HG03469 (cell line): ENCODE data around the gene SAPCD2.

Experiments
- ATAC-seq: cut with Tn5 transposase; IDR thresholded peaks from one replicate; pipeline ENCODE4 v1.9.1; 2021; ENCODE audit warnings: mild to moderate bottlenecking, moderate library complexity, moderate number of reproducible peaks; ENCODE audit not compliant: unreplicated experiment

Gene SAPCD2

DNA sequence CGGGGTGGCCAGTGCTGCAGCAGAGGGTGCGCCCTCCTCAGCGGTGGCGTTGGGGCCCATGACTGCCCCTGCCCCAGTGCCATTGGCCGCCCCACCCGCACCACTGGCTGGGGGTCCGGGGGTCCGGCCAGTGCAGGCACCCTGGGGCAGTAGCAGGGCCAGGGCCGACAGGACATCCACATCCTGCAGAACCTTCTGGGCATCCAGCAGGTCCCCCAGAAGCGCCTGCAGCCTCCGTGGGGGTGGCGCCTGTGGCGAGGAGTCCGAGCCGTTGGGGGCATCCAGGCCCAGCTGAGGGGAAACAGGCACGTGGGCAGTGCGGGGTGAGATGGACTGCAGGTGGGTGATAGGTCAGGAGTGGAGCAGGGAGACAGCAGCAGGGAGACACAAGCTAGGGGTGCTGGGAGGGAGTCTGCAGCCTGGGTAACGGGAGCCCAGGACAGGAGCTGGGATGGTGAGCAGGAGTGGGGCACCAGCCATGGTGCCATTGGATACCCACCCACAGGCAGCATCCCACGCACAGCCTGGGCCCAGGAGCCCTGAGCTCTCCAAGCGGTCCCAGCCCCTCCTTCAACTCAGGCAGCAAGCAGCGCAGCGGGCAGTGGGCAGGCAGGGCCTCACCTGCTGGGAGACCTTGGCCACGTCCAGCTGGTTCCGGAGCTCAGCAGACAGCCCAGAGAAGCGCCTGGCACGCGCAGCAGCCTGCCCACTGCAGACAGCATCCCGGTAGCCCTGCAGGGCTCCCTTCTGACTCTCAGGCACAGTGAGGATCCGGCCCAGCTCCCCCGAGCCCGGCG is 49.4 kb downstream of the SAPCD2 start:
- no peak for ATAC-seq

DNA sequence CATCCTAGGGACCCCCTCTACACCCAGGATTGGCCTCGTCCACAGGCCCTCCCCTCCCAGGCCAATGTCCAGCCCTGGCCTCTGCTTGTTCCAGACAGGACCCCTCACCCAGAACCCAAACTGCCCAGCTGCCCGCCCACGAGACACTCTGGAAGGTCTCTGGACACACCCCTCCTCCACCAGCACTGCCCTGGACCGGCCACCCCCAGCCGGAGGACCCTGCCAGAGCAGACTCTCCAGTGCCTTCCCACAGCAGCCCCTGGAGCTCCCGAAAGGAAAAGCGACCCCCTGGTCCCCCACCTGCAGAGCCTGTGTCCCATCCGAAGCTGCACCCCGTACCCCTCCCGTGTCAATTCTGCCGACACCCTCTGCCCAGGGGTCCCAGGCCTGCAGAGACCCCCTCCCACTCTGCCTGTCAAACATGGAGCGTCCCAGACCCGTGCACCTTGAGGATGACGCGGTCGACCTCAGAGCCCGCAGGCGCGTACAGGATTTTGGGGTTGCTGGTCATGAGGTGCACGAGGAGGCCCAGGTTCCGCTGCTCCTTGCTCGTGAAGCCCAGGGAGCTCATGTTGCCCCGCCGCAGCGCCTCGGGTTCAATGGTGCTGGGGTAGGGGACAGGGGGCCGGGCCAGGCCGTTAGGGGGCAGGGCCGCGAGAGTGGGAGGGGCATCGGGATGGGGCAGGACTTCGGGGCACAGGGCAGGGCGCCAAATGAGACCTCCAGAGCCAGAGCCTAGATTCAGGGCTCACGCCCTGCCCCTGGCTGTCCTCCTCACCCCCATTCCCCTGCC is 50.3 kb downstream of the SAPCD2 start:
- ATAC-seq, result no peak

DNA sequence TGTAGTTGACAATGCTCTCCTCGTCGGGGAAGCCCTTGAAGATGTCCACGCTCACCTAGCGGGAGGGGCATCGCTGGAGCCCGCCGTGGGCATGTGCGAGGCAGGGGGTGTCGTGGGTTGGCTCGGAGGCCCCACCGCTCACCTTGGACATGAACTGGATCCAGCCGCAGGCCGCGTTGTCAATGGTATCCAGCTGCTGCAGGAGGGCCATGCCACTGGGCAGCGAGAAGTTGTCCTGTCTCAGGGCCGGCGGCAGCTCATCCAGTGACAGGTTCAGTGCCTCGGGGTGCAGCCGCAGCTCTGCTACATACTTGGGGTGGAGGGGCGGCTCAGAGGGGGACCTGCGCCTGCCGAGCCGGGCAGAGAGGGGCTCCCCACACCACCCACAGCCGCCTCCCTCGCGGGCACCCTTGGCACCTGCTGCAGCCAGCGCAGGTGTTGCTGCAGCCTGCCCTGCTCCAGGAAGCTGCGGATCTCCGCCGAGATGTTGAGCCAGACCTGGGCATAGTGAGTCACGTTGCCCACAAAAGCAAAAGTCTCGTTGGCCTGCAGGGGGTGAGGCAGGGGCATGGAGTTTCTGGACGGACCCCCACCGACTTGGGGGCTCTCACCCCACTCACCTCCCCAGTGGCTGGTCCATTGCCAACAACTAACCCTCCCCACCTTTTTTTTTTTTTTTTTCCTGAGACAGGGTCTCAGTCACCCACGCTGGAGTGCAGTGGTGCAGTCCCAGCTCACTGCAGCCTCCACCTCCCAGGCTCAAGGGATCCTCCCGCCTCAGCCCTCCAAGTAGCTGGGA is 51.4 kb downstream of the SAPCD2 start:
- ATAC-seq, result no peak

DNA sequence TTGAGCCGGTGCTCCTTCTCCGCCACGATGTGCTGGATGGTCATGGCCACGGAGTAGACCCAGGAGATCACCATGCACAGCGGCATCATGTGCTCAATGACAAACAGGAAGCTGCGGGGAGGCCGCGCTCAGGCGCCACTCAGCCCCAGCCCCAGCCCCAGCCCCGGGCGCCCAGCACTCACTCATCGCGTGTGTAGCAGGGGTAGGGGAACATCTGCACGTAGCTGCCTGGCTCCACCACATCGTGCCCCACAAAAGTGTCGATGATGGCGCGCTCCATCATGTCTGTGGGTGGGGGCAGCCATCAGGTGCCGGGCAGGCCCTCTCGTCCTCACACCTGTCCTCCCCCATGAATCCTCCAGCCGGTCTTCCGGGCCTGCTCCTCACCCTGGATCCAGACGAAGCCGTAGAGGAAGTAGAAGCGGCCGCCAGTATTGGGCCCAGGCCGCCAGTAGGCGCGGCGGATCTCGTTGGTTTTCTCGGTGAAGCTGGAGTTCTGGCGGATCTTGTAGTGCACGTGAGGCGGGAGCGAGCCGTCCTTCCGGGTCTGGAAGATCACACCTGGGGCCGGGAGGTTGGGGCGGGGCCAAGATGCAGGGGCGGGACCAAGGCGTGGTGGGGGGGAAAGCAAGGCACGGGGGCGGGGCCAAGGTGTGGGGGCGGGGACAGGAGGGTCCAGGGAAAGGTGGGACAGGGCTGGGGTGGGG is 52.4 kb downstream of the SAPCD2 start:
- ATAC-seq, result no peak

DNA sequence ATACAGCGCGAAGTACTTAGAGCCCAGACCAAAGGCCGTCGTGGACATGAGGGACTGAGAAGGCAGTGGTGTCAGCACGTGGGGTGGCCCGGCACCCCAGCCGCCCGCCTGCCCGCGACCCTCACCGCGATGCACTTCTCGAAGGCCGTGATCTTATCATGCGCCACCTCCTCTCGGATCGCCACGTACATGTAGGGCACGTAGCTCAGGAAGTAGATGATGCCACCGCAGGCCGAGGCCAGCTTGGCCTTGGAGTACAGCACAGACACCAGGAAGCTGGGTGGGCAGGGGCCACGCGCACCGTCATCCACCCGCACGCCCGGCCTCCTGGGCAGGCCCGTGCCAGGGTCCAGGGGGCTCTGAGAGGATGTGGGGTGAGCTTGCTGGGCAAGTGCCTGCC is 53.3 kb downstream of the SAPCD2 start:
- no peak for ATAC-seq

DNA sequence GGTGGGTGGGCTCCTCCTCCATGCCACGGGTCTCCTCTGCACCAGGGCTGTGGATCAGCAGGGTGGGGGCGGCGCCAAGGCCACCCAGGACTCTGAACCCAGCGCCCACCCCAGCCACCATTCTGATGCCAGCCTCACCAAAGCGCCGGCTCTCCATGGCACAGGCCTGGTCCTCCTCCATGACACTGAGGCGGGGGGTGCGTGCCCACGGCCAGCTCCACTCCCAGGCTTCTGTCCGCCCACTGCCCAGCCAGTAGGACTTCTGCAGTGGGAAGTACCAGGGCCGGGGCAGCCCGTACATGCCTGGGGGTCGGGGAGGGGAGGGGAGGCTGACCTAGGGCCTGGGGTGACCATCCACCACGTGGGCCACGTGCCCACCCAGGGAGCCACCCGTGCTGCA is 53.9 kb downstream of the SAPCD2 start:
- no peak for ATAC-seq

DNA sequence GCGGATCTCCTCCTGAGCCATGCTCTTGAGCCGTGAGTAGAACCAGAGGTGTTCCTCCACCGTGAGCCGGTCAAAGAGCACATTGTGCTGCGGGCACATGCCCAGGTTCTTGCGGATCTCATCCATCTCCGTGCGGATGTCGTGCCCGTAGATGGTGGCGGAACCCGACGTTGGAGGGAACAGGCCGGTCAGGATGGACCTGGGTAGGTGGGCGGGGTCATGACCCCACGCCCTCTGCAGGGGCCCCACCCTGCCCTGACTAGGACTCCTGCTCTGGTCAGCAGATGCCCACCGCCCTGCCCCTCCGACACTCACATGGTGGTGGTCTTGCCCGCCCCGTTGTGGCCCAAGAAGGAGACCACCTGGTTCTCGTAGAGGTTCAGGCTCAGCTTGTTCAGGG is 54.4 kb downstream of the SAPCD2 start:
- no peak for ATAC-seq

DNA sequence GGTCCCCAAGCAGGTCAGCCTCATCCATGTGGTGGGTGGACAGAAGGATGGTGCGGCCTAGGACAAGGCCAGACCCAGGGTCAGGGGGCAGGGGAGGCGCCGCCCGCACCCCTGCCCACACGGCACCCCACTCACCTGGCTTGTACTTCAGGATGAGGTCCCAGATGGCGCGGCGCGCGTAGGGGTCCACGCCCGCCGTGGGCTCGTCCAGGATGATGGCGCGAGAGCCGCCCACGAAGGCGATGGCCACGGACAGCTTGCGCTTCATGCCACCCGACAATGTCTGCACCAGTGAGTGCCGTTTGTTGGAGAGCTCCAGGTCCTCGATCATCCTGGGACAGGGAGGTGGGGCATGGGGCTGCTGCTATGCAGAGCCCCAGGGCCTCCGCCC is 54.8 kb downstream of the SAPCD2 start:
- no peak for ATAC-seq

DNA sequence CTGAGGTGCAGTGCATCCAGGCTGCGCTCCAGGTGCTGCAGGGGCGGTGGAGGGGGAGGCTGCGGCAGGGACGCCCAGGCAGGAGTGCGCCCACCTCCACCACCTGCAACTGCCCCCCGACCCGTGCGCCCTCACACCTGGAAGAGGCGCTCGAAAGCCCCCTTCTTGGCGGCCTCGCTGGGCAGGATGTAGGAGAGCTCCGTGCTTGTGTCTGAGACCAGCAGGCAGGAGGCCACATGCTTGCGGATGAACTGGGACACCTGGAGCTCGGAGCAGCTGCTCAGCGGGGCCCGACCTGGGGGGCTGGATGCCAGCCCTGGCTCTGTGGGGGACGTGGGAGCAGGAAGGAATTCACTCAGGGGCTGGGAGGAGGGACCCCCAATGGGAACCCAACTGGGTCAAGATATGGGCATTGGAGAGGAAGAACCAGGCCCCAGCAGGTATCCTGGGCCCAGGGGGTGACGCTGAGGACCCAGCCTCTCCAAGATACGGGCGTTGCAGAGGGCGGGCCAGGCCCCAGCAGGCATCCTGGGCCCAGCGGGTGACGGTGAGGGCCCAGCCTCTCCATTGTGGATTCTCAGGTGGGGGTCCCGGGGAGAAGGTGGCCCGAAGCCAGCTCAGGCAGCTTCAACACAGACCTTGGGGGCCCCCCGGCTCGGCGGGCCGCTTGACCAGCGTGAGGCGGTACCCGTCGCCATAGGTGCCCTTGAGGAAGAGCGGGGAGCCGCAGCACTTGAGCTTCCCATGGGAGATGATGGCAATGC is 55.4 kb downstream of the SAPCD2 start:
- no peak for ATAC-seq

DNA sequence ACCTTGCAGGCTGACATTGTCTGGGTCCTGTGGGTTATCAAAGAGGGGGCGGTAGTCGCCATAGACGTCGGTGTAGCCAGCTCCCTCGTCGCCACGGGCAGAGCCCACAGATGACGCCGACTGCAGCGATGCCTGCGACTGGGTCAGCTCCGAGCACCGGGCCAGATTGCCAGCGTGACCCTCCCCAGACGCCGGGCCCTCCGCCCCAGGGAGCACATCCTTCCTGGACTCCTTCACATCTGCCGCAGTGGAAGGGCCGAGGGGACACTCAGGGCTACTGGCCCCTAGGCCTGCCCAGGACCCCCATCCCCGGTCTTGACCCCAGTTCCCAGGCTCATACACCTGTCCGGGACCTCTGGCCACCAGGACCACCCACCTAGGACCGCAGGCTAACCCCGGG is 56.2 kb downstream of the SAPCD2 start:
- ATAC-seq, result no peak

DNA sequence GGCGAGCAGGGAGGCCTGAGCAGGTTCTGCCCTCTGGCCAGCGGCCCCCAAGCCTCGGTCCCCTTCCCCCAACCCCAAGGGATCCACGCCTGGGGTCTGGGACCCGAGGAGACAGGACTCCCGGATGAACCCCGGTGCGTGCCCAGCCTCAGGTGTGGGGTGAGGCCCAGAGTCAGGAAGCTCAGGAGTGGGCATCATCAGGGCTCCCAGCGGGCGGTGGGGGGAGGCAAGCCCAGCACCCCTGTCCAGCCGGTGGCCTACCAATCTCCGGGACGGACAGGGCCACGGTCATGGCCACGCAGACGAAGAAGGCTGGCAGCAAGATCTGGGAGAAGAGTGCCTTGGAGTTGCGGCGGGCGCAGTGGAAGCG is 56.8 kb downstream of the SAPCD2 start:
- ATAC-seq, result no peak

DNA sequence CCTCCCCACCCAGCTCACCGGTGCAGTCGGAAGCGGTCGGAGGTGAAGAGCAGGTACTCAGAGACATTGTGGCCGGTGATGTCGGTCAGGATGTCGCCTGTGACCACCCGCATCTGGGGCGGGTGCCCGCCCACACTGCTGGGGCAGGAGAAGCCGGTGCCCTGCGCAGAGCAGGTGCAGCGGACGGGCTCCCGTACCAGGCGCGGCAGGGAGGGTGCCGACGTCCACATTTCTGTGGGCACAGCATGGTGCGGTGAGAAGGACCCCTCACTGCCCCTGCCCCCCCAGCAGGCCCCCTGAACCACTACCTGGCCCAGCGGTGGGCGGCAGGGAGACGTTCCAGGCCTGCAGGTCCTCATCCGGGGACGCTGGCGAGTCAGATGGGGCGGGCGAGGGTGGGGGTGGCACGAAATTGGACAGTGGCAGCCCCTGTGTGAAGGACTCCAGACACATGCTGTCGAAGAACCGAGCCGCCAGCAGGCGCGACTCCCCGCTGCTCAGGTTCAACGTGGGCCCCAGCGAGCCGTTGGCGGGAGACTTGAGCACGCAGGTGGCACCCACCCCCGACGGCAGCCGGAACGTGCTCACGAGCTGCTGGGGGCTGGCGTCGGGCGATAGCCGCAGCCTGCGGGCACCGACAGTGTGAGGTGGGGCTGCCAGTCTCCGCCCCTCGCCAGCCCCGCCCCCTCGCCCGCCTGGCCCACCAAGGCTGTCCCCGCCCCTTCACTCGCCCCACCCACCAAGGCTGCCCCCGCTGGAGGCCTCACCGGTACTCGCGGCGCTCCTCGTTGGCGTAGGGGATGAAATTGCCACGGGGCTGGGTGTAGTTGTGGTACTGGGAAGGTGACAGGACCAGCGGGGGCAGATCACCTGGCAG is 57.4 kb downstream of the SAPCD2 start:
- ATAC-seq, result no peak
